ENCODE data around the gene TTC9C.
"Not testable (repeated sequence)": the region's sequence is repeated elsewhere in the genome, so short reads cannot be mapped to it uniquely, and the experiment has no call there.

TTC9C gene

DNA sequence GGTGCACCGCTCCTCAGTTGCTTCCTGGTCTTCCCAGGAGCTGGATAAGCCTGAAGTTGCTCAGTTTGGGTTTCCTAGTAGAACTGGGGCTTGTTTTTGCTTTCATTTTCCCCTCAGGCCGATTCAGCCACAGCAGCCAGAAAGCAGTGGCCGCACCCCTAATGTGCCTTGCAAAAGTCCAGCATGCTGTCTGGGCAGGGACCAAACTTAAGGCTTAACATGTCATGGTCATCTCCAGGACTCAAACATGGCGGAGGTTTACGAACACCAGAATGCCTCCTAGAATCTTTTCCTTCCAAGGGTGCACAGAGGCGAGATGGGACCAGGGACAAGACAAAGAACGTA, 18.3 kb upstream of the TTC9C start:
- DNase-seq, result no peak

DNA sequence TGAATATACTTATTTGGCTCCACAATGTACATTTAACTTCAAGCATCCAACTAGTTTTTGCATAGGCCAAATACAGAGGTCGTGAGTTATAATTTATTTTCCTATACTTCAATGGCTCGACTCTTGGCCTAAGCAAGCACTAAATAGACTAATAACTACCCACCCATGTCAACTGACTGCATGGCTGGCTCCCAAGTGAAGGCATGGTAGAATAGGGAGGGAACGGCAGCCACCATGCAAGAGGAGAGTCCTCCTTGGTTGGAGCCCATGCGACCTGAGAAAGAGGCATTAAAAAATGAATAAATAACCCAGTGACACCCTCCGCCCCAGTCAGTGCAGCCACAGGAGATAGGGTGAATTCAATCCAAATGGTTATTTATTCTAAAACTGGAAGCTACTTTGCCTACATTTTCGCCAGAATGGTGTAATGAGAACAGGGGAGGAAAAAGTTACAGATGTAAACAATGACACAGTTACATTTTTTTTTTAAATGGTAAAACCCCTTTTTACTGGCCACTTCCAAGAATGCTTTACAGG, 15.9 kb upstream of the TTC9C start:
- DNase-seq, result no peak

DNA sequence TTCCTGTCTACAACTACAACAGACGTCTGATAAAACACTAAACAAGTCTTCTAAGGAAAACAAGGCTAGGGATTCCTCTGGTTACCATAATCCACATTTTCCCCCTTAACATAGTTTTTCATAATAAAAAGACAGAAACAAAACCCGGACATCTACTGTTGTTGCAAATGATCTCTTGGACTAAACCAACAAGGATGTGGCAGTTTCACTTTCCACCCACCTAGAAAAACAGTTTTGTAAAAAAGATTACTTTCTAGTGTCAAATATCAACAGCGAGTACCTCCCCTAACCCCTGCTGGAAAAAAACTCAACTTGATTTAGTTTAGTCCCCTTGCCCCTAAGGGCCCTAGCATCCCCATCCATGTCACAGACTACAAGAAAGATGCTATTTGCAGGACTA, 15.4 kb upstream of the TTC9C start:
- DNase-seq, result no peak

DNA sequence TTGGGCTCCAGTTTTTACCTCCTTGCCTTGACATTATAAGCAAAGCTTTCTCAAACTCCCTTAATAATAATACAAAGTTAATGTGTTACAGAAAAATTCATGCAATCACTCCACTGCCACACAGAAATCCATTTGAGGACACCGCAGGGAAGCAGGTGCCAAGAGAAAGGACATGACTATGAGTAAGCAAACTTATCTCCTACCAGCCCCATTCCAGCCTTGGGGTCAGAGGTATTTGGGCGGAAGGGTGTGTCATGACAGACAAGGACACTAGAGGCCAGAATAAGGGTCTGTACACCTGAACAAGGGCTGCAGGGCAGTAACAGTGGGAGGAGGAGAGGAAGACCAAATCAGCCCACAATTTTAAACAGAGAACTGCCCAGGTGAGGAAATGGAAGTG, 14.9 kb upstream of the TTC9C start:
- no peak for DNase-seq

DNA sequence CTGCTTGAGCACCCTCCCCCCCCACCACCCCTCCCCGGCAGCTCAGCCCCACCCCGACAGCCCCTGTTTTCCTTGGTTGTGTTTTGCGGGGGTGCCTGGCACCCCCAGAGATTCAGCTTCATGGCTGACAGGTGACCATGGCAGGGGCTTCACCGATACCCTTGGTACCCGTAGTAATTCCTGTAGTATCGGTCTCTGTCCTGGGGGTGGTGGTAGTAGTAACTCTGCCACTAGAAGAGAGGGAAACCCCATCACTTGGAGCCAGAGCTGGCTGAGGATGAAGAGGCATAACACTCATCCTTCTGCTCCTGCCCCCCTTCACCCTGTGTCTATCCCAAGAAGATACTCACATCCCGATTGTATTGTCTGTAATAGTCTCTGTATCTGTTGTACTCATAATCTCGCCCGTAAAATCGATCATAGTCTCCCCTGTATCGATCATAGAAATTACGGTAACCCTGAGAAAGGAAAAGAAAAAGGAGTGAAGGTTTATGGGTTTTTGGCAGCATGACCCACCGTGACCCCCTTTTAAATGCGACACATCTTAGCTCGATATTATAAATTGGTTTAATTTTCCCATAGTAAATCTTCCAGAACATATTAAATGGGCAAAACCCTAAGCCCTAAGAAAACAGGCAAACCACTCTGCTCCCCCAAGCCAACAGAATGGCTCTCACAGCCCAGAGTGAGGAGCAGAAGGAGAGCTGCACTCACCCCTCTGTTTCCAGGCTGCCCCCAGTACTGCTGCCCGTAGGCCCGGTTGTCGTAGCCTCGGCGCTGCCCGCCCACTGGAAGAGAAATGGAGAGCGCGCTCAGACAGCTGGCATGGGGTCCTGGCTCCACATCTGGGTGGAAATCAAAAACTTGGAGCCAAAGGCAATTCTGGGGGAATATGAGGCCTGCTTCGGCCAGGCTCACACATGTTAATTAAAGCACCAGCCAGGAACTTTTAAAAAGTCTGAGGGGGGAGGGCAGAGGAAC, 12.8 kb upstream of the TTC9C start:
- no peak for DNase-seq

DNA sequence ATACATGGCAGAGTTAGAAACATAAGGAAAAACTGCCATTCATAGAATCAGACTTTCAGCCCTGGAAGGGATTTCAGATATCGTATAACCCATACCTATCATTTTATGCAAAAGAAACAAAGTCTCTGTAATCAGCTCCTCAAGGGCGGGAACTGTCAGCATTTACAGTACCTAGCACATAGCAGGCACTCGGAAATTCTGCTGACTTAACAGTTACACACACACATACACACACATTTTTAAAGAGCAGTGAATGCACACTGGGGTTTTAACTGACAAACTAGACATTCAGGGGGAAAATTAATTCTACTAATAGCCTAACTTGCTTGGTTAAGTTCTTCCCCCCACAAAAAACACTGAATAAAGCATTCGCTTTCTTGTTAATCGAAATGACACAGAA, 12.1 kb upstream of the TTC9C start:
- no peak for DNase-seq

DNA sequence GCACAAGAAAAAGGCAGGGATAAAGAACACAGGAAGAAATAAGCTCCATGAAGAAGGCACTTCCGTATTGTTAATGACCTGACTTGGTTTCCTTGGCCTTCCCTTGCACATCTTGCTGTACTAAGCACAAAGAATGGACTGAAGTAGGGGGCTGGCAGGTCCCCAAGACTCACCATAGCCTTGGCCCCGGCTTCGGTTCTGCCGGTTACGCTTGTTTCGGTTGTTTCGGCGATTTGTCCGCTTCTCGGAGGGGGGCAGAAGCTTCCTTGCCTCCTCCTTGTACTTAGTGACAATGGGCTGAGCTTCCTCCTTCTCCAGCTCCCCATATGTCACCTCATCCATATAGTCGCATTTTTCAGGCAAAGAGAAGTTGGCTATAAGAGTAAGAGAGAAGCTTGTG, 11.5 kb upstream of the TTC9C start:
- DNase-seq, result no peak

DNA sequence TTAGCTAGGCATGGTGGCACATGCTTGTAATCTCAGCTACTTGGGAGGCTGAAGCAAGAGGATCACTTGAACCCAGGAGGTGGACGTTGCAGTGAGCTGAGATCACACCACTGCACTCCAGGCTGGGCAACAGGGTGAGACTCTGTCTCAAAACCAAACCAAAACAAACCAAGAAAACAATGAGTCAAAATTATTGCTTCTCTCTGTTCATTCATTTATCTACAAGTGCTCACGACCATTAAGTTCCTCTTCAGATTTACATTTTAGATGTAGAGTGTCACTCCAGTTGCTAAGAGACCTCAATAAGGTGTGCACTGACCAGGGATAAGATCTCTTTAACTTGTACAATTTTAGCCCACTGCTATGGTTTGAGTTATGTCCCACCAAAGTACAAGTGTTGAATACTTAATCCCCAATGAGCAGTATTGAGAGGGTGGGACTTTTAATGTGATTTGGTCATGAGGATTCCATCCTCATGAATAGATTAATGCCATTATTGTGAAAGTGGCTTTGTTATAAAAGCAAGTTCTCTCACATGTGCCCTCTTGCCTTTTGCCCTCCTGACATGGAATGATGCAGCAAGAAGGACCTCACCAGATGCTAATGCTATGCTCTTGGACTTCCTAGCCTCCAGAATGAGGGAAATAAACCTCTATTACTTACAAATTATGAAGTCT, 8.8 kb upstream of the TTC9C start:
- peak; percentile 39 for DNase-seq

DNA sequence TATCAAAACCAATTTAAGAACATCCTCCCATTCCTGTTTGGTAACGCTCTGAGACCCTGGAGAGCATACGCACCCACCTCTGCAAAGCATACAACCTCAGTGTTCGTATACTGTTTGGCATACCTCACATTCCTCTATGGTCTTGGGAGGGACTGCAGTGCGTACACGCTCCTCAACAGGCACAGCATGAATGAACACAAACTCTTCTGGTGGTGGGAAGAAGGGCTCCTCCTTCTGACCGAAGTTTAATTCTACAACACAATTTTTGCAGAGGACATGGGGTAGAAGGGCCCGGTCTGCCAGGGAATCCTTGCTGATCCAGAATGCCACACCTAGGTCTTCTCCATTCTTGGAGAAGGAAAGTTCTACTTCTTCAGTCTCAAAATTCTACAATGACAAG, 6.3 kb upstream of the TTC9C start:
- DNase-seq, result no peak

DNA sequence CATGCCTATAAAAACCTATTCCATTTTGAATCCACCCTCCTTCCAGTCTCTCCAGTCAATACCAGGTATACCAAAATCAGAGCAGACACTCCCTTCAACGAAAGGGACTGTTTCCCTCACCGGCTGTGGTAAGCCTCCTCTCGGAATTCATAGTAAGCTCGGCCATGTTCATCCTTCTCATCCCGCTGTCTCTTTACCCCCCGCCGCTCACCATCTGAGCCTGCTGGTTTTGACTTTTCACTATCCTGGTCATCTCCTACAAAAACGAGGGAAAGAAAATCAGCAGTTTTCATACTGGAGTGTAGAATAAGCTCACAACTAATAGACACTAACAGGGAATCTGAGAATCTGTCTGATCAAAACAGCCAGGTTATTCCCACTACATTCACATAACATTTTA, 4.1 kb upstream of the TTC9C start:
- DNase-seq, result no peak

DNA sequence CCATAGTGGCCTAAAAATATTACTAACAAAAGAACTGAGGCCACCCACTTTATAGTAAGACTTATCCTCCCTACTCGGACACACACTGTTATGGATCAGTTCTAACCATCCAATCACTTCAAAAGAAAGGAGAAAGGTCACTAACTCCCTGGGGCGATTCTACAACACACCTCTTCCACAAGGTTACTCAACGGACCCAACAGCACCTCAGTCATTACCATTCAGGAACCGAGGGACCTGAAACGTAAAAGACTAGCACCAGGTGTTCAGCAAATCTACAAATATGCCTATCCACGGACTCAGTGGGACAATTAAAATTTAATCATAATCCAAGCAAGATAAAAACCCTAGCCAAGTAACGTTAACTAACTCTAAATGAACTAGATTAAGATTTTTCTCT, 2.6 kb upstream of the TTC9C start:
- no peak for DNase-seq

DNA sequence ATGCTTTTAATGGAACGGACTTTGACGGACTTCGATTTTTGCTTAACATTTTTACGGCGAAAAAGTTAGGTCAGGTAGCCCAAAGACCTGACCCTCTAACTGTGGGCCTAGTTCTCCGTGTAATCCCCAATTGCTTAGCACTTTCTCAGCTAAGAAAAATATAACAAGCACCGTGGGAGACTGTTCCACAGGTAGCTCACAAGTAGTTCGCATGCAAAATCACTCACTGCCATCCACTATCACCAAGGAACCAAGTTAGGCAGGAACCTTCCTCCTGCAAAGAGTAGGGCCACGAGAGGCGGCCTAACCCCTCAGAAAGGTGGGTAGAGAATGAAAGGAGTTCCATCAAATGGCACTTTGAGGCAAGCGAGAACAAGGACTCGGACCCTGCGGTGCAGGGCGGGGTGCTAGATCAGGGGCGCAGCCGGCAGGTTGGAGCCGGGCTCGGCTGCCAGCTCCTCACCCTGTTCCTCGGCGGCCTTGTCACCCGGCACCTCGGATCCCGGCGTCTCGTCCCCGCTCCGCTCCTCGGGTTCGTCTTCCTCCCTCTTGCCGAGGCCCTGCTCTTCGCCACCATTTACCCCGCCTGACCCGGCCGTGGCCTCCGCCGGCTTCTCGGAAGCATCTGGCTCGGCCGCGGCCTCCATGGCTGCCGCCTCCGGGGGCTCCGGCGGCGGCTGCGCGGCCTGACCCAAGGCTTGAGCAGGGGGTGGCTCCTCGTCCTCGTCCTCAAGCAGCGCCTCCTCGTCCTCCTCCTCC, 2.0 kb upstream of the TTC9C start:
- no peak for DNase-seq

DNA sequence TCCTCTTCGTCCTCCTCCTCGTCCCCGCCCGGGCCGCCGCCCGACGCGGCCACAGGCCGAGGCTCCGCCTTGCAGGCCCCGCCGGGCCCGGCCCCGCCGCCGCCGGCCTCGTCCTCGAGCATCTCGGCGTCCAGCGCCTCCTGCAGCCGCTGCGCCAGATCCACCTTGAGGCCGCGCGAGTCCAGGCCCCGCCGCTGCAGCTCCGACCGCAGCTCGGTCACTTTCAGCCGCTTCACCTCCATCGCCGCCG, 1.4 kb upstream of the TTC9C start:
- DNase-seq, result no peak

DNA sequence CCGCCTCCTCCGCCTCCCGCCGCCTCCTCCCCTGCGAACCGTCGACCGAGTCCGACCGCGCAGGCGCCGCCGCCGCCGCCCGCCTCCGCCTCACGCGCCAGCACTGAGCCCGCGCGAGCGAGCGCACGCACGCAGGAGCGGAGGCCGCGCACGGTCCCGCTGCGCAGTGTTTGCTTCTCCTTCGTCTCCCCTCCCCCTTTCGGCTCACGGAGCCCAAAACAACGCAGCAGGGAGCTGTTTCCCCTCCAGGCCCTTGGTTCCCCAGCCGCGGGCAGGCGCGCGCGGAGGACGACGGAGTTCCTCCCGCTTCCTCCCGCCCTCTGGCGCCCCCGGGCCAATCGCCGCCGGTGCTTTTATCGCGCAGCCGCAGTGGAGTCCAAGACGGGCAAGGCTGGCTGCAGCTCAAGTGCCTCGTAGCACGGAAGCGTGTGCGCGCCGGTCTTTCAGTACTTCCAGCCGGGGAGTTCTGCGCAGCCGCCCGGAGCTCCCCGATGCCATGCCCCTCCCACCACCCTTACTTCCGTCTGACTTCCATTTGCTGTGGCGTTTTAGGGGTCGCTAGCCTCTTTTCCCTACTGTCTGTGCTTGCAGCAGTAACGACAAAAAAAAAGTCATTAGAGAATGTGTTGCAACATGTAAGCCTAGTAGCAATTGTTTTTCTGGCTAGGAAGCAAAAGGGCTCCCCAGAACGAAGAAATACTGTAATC, 968 bp upstream of the TTC9C start, which contains the start of gene HNRNPUL2:
HNRNPUL2 (minus strand) TSS at position 293 of the 707 bp plus-strand sequence. CDS start 301 bp downstream, outside the sequence.
- DNase-seq, result peak; percentile 99

DNA sequence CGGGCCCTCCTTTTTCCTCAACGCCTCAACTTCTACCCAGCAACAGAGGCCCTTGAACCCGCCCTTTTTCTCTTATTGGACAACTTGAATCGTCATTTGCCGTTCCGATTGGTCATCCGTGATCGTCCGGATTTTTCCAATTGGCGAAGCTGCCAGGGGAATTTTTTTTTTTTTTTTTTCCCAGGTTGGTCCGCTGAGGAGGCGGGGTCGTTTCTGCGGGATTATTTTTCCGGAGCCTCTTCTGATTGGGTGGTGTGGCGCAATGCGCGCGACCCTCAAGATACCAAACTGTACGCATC, 465 bp upstream of the TTC9C start:
- DNase-seq, result peak; percentile 96

DNA sequence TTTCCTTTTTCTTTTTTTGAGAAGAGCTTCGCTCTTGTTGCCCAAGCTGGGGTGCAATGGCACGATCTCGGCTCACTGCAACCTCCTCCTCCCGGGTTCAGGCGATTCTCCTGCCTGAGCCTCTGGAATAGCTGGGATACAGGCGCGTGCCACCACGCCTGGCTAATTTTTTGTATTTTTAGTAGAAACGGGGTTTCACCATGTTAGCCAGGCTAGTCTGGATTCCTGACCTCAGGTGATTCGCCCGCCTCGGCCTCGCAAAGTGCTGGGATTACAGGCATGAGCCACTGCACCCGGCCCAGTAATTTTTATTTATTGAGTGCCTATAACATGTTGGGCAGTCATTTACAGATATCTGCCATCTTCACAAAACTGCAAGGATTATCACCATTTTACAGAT, 1.8 kb downstream of the TTC9C start:
- not testable (repeated sequence) for DNase-seq

DNA sequence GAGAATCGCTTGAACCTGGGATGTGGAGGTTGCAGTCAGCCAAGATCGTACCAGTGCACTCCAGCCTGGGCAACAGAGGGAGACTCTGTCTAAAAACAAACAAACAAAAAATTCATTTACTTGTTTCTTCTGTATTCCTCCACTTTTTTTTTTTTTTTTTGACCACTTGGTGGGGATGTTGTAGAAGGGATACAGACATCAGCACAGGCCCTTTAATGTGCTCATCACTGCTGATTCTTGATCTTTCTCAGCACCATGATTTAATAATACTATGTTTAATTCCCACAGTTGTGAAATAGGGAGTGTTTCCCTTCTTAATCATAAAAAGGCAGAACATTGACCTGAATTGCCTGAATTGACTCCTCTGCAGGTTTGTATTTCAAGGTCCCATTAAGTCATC, 4.5 kb downstream of the TTC9C start:
- DNase-seq, result peak; percentile 33

DNA sequence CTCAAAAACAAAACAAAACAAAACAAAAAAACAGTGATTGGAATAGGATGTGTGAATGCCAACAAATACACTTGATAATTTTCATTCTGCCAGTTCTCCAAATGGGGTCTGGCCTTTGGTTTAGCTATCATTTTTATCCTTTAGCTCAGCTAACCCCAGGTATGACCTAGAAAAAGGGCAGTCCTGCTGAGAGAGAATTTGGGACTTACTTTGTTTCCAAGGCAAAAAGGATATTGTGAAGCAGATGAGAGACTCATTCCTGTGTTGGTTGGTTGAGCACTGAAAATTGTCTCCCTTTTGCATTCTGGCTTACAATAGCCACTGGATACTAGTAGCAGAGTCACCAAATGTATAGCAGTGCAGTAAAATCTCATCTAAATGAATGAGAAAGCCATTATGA, 8.9 kb downstream of the TTC9C start:
- no peak for DNase-seq

DNA sequence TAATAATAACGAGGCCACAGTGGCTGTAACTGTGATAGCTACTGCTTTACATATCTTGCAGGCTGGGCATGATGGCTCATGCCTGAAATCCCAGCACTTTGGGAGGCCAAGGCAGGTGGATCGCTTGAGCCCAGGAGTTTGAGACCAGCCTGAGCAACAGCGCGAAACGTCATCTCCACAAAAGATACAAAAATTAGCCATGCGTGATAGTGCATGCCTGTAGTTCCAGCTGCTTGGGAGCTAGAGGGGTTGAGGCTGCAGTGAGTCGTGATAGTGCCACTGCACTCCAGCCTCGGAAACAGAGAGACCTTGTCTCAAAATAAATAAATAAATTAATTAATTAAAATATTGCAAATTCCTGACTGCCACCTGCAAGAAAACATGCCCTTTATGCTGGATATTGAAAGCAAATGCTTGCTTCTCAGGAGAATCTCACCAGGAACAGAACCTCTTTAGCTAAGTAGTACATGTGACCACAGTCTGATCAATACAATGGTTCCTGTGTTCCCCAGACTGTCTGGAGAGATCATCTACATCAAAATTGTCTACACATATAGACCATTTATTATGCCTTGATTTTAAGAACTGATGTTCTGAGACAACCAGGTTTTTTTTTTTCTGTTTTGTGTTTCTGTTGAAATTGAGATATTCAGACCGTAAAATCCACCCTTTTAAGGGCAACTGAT, 19.3 kb downstream of the TTC9C start:
- no peak for DNase-seq

DNA sequence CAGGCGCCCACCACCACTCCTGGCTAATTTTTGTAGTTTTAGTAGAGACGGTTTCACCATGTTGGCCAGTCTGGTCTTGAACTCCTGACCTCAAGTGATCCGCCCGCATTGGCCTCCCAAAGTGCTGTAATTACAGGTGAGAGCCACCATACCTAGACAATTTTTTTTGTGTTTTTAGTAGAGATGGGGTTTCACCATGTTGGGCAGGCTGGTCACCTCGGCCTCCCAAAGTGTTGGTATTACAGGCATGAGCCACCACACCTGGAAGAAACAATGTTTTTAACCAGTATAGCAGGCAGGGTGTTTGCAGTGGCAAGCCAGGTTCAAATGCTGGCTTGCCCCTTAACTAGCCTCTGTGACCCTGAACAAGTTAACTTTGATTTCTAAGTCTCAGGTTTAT, 21.6 kb downstream of the TTC9C start:
- not testable (repeated sequence) for DNase-seq

DNA sequence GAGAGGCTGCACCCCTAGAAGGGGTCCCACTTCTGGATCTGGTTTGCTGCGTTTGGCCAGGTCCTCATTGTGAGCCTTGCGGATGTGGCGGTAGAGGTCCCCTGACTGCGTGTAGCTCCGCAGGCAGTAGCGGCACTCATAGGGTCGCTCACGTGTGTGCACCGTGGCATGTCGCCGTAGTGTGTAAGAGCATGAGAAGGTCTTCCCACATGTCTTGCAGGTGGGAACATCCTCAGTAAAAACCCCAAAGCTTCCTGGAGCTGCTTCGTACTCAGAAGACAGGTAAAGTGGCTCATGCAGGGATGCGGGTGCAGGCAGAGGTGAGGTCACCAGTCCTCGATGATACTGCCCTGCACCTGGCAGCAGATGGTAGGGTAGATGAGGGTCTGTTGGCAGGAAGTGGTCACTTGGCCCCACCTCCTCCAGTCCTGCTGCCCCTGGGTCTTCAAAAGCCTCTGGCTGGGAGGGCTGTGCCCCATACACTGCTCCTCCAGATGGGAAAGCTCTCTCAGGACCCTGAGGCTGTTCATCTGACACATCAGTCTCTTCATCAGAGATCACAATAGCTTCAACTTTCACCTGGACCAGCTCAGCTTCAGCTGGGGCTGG, 24.0 kb downstream of the TTC9C start:
- no peak for DNase-seq

All from activated CD4-positive, alpha-beta T cell treated with anti-CD3 and anti-CD28 coated beads, Interleukin-2, amount 50 U/mL, for 16 hours (primary cell).